ENCODE results near the gene NACC1. TPM values are rescaled to one million over a fixed set of nuclear protein-coding genes. Genes with fewer than 3 reads are reported as not detected.
"Not testable (repeated sequence)": the region's sequence is repeated elsewhere in the genome, so short reads cannot be mapped to it uniquely, and the experiment has no call there.

Gene NACC1
- total RNA-seq, 4 donors from 2014 or later = 23.8 to 55.2 (median 26.2) TPM

DNA sequence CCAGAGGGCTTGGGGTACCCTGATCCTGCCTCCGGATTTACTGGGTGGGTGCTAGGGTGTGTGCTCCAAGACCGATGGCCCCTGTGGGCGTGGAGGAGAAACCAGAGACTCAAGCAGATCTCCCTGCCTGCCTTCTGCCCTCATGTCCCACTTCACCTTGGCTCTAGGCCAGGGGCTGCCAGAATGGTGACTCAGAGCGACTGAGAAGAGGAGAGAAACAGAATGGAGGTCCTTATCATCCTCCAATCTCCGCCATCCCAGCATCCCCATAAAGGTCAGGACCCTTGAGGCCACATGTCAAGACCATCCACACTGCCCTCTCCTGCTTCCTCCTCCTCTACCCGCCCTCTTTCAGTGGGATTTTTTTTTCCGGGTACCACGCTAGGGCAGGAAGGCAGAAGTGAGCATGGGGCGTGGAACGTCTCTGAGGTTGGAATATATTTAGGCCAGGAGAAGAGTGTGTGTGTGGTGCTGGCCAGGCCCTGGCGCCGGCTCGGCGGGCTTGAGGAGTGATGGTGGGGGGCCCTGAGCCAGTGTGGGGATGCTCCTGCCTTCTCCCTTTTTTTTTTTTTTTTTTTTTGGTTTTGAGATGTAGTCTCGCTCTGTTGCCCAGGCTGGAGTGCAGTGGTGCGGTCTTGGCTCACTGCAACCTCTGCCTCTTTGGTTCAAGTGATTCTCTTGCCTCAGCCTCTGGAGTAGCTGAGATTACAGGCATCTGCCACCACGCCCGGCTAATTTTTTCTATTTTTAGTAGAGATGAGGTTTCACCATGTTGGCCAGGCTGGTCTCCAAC is 54.5 kb downstream of the NACC1 start:
- no peaks in the 10 kb centered on the region for H3K36me3 ChIP-seq
- no peaks in the 10 kb centered on the region for H3K27me3 ChIP-seq
- peak overlapping the region in 3 of 4 donors; percentile 74 to 78 (median 77) for H3K27ac ChIP-seq
- peak; percentile 31 for ATAC-seq
- WGBS, 2 donors (ENCODE audit: low coverage in 1 of 2) = 38 to 49% methylated on average over 4 to 11 of the region's 18 CpGs
- H3K4me3 ChIP-seq = no peak overlapping the region
- no peaks in the 10 kb centered on the region for H3K9me3 ChIP-seq
- peak; percentile 47 for TF ChIP-seq POLR2AphosphoS5 (IDR thresholded peaks at IDR 0.05)
- TF ChIP-seq, protein P1, sequence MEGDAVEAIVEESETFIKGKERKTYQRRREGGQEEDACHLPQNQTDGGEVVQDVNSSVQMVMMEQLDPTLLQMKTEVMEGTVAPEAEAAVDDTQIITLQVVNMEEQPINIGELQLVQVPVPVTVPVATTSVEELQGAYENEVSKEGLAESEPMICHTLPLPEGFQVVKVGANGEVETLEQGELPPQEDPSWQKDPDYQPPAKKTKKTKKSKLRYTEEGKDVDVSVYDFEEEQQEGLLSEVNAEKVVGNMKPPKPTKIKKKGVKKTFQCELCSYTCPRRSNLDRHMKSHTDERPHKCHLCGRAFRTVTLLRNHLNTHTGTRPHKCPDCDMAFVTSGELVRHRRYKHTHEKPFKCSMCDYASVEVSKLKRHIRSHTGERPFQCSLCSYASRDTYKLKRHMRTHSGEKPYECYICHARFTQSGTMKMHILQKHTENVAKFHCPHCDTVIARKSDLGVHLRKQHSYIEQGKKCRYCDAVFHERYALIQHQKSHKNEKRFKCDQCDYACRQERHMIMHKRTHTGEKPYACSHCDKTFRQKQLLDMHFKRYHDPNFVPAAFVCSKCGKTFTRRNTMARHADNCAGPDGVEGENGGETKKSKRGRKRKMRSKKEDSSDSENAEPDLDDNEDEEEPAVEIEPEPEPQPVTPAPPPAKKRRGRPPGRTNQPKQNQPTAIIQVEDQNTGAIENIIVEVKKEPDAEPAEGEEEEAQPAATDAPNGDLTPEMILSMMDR (IDR thresholded peaks at IDR 0.05) = no peak
- H3K4me1 ChIP-seq = peaks cover 0 to 30% (median 16%) of the 10 kb centered on the region in 3 donors

DNA sequence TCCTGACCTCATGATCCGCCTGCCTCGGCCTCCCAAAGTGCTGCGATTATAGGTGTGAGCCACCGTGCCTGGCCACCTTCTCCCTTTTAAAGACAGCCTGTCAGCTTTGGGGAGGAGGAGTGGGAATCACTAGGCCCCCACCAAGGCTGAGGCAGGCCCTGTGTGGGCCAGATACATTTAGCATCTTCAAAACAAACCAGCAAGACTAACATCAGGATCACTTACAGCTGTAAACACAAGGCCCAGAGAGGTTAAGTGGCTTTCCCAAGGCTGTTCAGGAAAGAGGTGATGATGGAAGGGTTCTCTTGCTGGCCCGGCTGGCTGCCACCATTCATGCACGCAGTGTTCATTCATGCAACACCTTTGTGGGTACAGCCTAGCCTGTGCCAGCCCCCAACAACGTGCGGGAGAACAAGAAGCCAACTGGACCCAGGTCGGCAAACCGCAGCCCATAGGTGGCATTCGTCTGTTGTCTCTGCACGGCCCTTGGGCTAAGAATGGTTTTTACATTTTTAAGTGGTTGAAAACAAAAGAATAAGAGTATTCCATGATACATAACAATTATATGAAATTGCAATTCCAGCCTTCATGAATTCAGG is 55.2 kb downstream of the NACC1 start:
- H3K4me1 ChIP-seq = peaks cover 0 to 23% (median 11%) of the 10 kb centered on the region in 3 donors
- no peaks in the 10 kb centered on the region for H3K27me3 ChIP-seq
- no peak for ATAC-seq
- no peak overlapping the region for H3K4me3 ChIP-seq
- H3K9me3 ChIP-seq = no peaks in the 10 kb centered on the region
- 60% methylated on average over 1 of the region's 12 CpGs; no CpG with 5 or more reads in 1 of the 2 donors for WGBS, 2 donors (ENCODE audit: low coverage in 1 of 2)
- TF ChIP-seq POLR2A (IDR thresholded peaks at IDR 0.05) (no peak), EP300 (IDR thresholded peaks at IDR 0.05) (no peak), POLR2AphosphoS5 (IDR thresholded peaks at IDR 0.05) (no peak)
- TF ChIP-seq, protein P1 (IDR thresholded peaks at IDR 0.05) = no peak
- peak overlapping the region in 2 of 4 donors; percentile 74 to 78 for H3K27ac ChIP-seq
- H3K36me3 ChIP-seq = no peaks in the 10 kb centered on the region

DNA sequence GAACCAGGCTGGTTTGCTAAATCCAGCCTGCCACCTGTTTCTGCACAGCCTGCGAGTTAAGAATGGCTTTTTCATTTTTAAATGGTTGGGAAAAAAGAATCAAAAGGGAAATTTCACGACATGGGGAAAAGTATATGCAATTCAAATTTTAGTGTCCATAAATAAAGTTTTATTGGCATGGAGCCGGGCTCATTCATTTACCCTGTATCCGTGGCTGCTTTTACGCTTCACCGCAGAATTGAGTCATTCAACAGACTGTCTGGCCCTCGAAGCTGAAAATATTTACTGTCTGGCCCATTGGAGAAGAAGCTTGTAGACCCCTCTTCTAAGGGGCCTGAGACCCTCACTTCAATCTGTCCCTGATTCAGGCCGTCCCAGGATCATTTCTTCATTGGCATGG is 58.3 kb downstream of the NACC1 start:
- WGBS, 2 donors (ENCODE audit: low coverage in 1 of 2) = 78 to 89% methylated on average over 4 to 7 of the region's 8 CpGs
- no peaks in the 10 kb centered on the region for H3K9me3 ChIP-seq
- TF ChIP-seq, protein P1 (IDR thresholded peaks at IDR 0.05) = no peak
- TF ChIP-seq POLR2AphosphoS5 (IDR thresholded peaks at IDR 0.05) = no peak
- TF ChIP-seq POLR2A (IDR thresholded peaks at IDR 0.05) = no peak
- TF ChIP-seq EP300 (IDR thresholded peaks at IDR 0.05) = no peak

DNA sequence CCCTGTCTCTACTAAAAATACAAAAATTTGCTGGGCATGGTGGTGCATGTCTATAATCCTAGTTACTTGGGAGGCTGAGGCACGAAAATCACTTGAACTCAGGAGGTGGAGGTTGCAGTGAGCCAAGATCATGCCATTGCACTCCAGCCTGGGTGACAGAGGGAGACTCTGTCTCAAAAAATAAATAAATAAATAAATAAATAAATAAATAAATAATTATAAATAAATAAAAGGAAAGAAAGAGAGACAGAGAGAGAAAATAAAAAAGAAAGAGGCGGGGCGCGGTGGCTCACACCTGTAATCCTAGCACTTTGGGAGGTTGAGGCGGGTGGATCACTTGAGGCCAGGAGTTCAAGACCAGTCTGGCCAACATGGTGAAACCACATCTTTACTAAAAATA is 59.5 kb downstream of the NACC1 start:
- not testable (repeated sequence) for H3K4me3 ChIP-seq, H3K36me3 ChIP-seq, ATAC-seq, H3K9me3 ChIP-seq, H3K27me3 ChIP-seq, H3K27ac ChIP-seq
- 96 to 100% methylated on average over 2 to 5 of the region's 5 CpGs for WGBS, 2 donors (ENCODE audit: low coverage in 1 of 2)
- peaks cover 0 to 24% (median 9%) of the 10 kb centered on the region in 3 donors for H3K4me1 ChIP-seq

More for the DNA sequence above, 58.3 kb downstream of the NACC1 start:
- Histone ChIP-seq H3K27ac (no peak overlapping the region), H3K36me3 (no peaks in the 10 kb centered on the region), H3K4me3 (no peak overlapping the region), H3K4me1 (peaks cover 0 to 19% (median 9%) of the 10 kb centered on the region in 3 donors), H3K27me3 (no peaks in the 10 kb centered on the region)
- no peak for ATAC-seq

DNA sequence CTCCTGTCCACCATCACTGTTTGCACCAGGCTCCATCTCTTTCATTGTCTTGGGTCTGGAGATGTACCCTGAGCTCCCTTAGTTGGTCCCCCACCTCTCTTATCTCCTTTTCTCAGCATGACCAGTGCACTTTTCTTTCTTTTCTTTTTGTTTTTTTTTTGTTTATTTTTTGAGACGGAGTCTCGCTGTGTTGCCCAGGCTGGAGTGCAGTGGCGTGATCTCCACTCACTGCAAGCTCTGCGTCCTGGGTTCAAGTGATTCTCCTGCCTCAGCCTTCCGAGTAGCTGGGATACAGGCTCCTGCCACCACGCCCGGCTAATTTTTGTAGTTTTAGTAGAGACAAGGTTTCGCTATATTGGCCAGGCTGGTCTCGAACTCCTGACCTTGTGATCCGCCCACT is 60.2 kb downstream of the NACC1 start:
- not testable (repeated sequence) for H3K27me3 ChIP-seq, H3K4me3 ChIP-seq, ATAC-seq, H3K36me3 ChIP-seq, H3K27ac ChIP-seq, H3K9me3 ChIP-seq
- whole genome bisulfite sequencing, 2 donors (ENCODE audit: low coverage in 1 of 2) = 92 to 96% methylated on average over 4 to 10 of the region's 10 CpGs
- H3K4me1 ChIP-seq = peaks cover 0 to 17% (median 7%) of the 10 kb centered on the region in 3 donors
